GM23248 (cell line): ENCODE data around the gene CHST13.

Experiments
- EZH2 ChIP-seq: fragments of 200-600 bp; sonication (generic); IDR thresholded peaks from 2 replicates; pipeline ENCODE4 v1.6.1; 2018; ENCODE audit warnings: antibody characterized with exemption, mild to moderate bottlenecking; ENCODE audit not compliant: insufficient read depth, poor library complexity, severe bottlenecking
- EZH2phosphoT487 ChIP-seq: fragments of 200-600 bp; sonication (generic); IDR thresholded peaks from 2 replicates; pipeline ENCODE4 v1.6.1; 2018; ENCODE audit warnings: antibody characterized with exemption, moderate library complexity, mild to moderate bottlenecking, low read depth; ENCODE audit not compliant: insufficient read depth

- no peak for TF ChIP-seq EZH2phosphoT487
- no peak for TF ChIP-seq EZH2
Measured at GRCh38 chr3:126484662-126485061, 39.3 kb upstream of the CHST13 start.
